HG03064 (cell line): ENCODE measurements around the gene METRN.
A peak's percentile ranks its signal among the peaks of the same experiment; 100 is the strongest.
"Not testable (repeated sequence)": the region's sequence is repeated elsewhere in the genome, so short reads cannot be mapped to it uniquely, and the experiment has no call there.

Experiments used
- ATAC-seq: cut with Tn5 transposase; IDR thresholded peaks from one replicate; pipeline ENCODE4 v1.9.1; 2021; ENCODE audit warnings: low read depth; ENCODE audit not compliant: unreplicated experiment

Gene METRN

GRCh38 chr16:733382-734207, 18.7 kb downstream of the METRN start:
- ATAC-seq = no peak

- no peak for ATAC-seq
Measured at GRCh38 chr16:734208-734980, 19.5 kb downstream of the METRN start.

GRCh38 chr16:734981-735881, 20.3 kb downstream of the METRN start:
- ATAC-seq = no peak

- no peak for ATAC-seq
Measured at GRCh38 chr16:735982-736453, 21.1 kb downstream of the METRN start.

GRCh38 chr16:736936-737481, 22.1 kb downstream of the METRN start:
- no peak for ATAC-seq

GRCh38 chr16:739560-740458, 24.9 kb downstream of the METRN start:
- no peak for ATAC-seq

- ATAC-seq = peak; percentile 12
Measured at GRCh38 chr16:740459-740763, 25.5 kb downstream of the METRN start.

GRCh38 chr16:740764-741505, 26.0 kb downstream of the METRN start, which contains the start of gene CIAO3:
TSS of gene CIAO3 (minus strand) at chr16:740997. CDS start at chr16:740985, 12 bp downstream.
- peak; percentile 73 for ATAC-seq

GRCh38 chr16:741986-742629, 27.2 kb downstream of the METRN start:
- ATAC-seq = no peak

GRCh38 chr16:742894-743293, 28.0 kb downstream of the METRN start:
- not testable (repeated sequence) for ATAC-seq

- no peak for ATAC-seq
Measured at GRCh38 chr16:743794-744500, 29.0 kb downstream of the METRN start.

- ATAC-seq = no peak
Measured at GRCh38 chr16:745739-746138, 30.8 kb downstream of the METRN start.

GRCh38 chr16:746637-747036, 31.7 kb downstream of the METRN start:
- no peak for ATAC-seq

- ATAC-seq = no peak
Measured at GRCh38 chr16:747978-748746, 33.2 kb downstream of the METRN start.

GRCh38 chr16:749010-749409, 34.1 kb downstream of the METRN start:
- no peak for ATAC-seq

GRCh38 chr16:750485-750884, 35.6 kb downstream of the METRN start:
- no peak for ATAC-seq
